GM04503 (cell line): ENCODE results near the gene MAMDC2.
A peak's percentile ranks its signal among the peaks of the same experiment; 100 is the strongest.

Experiments used
- DNase-seq: peaks from one replicate; pipeline ENCODE4 v3.0.0-alpha.2; 2012; ENCODE audit warnings: low read depth

The MAMDC2 gene

GRCh38 chr9:70065572-70065971 is 21.9 kb downstream of the MAMDC2 start:
- no peak for DNase-seq

- DNase-seq: no peak
Observed at GRCh38 chr9:70066418-70066817, 22.8 kb downstream of the MAMDC2 start.

- DNase-seq: no peak
Observed at GRCh38 chr9:70066874-70067273, 23.2 kb downstream of the MAMDC2 start.

- no peak for DNase-seq
Observed at GRCh38 chr9:70069704-70070103, 26.1 kb downstream of the MAMDC2 start.

- no peak for DNase-seq
Observed at GRCh38 chr9:70073193-70073592, 29.5 kb downstream of the MAMDC2 start.

GRCh38 chr9:70073756-70074155 is 30.1 kb downstream of the MAMDC2 start:
- DNase-seq: no peak

GRCh38 chr9:70076678-70077077 is 33.0 kb downstream of the MAMDC2 start:
- no peak for DNase-seq

GRCh38 chr9:70079417-70080037 is 35.9 kb downstream of the MAMDC2 start:
- DNase-seq: no peak

GRCh38 chr9:70080481-70081119 is 37.0 kb downstream of the MAMDC2 start:
- peak; percentile 53 for DNase-seq

- DNase-seq: no peak
Observed at GRCh38 chr9:70081120-70081495, 37.5 kb downstream of the MAMDC2 start.

GRCh38 chr9:70083429-70083828 is 39.8 kb downstream of the MAMDC2 start:
- DNase-seq: no peak

- DNase-seq: no peak
Observed at GRCh38 chr9:70085241-70085640, 41.6 kb downstream of the MAMDC2 start.

GRCh38 chr9:70091103-70091502 is 47.5 kb downstream of the MAMDC2 start:
- DNase-seq: no peak

GRCh38 chr9:70091572-70091971 is 47.9 kb downstream of the MAMDC2 start:
- DNase-seq: no peak

GRCh38 chr9:70092190-70092589 is 48.5 kb downstream of the MAMDC2 start:
- DNase-seq: no peak

GRCh38 chr9:70093095-70093494 is 49.4 kb downstream of the MAMDC2 start:
- no peak for DNase-seq

GRCh38 chr9:70093944-70094343 is 50.3 kb downstream of the MAMDC2 start:
- DNase-seq: no peak

- no peak for DNase-seq
Observed at GRCh38 chr9:70094747-70095146, 51.1 kb downstream of the MAMDC2 start.

- DNase-seq: no peak
Observed at GRCh38 chr9:70097187-70097586, 53.5 kb downstream of the MAMDC2 start.

GRCh38 chr9:70100362-70100761 is 56.7 kb downstream of the MAMDC2 start:
- no peak for DNase-seq

GRCh38 chr9:70101265-70101664 is 57.6 kb downstream of the MAMDC2 start:
- DNase-seq: no peak

- DNase-seq: no peak
Observed at GRCh38 chr9:70105147-70105546, 61.5 kb downstream of the MAMDC2 start.

GRCh38 chr9:70106571-70106970 is 62.9 kb downstream of the MAMDC2 start:
- DNase-seq: no peak

- DNase-seq: no peak
Observed at GRCh38 chr9:70107558-70107957, 63.9 kb downstream of the MAMDC2 start.
